ENCODE results near the gene ANGPTL7. TPM values are rescaled to one million over a fixed set of nuclear protein-coding genes. Genes with fewer than 3 reads are reported as not detected.
A peak's percentile ranks its signal among the peaks of the same experiment; 100 is the strongest.

ANGPTL7 gene, protein sequence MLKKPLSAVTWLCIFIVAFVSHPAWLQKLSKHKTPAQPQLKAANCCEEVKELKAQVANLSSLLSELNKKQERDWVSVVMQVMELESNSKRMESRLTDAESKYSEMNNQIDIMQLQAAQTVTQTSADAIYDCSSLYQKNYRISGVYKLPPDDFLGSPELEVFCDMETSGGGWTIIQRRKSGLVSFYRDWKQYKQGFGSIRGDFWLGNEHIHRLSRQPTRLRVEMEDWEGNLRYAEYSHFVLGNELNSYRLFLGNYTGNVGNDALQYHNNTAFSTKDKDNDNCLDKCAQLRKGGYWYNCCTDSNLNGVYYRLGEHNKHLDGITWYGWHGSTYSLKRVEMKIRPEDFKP
- 159 TPM for total RNA-seq

DNA sequence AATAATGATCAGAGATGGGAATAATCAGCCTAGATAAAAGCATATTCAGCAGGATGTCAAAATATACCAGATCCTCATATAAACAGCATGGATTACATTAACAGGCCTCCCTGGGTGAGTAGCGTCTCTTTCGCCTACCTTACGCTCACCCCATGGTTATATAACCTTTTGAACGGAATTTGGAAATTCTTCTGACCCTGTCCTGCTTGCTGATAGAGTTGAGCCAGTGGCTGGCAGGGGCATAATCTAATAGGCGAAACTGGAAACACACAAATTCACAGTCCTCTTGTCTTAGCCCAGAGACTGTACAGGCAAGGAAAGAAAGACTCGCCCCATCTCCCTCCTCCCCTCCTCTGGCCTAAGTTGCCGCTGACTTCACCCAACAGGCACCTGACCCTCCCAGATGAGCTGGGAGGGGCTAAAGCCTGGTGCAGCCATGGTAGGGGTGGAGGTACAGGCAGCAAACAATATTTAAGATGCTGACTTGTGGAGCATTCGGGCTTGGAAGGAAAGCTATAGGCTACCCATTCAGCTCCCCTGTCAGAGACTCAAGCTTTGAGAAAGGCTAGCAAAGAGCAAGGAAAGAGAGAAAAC is at the start of gene ANGPTL7:
Gene ANGPTL7, plus strand, starts transcription at position 498 of the 594 bp plus-strand sequence. CDS start 225 bp downstream, outside the sequence.
- DNase-seq (ENCODE audit: low spot score) = no peak
- intact Hi-C loops (cut with DNase I) = no loop called here
- ATAC-seq = peak; percentile 92

GRCh38 chr1:11142618-11143391 is 46.4 kb upstream of the ANGPTL7 start:
- intact Hi-C loops (cut with DNase I) = no loop called here
- DNase-seq (ENCODE audit: low spot score) = no peak
- ATAC-seq = peak; percentile 79

GRCh38 chr1:11143401-11143800 is 45.8 kb upstream of the ANGPTL7 start:
- intact Hi-C loops (cut with DNase I) = no loop called here
- peak; percentile 70 for ATAC-seq
- DNase-seq (ENCODE audit: low spot score) = no peak

- ATAC-seq = no peak
- intact Hi-C loops (cut with DNase I) = no loop called here
- DNase-seq (ENCODE audit: low spot score) = no peak
Observed at GRCh38 chr1:11143907-11144306, 45.2 kb upstream of the ANGPTL7 start.

DNA sequence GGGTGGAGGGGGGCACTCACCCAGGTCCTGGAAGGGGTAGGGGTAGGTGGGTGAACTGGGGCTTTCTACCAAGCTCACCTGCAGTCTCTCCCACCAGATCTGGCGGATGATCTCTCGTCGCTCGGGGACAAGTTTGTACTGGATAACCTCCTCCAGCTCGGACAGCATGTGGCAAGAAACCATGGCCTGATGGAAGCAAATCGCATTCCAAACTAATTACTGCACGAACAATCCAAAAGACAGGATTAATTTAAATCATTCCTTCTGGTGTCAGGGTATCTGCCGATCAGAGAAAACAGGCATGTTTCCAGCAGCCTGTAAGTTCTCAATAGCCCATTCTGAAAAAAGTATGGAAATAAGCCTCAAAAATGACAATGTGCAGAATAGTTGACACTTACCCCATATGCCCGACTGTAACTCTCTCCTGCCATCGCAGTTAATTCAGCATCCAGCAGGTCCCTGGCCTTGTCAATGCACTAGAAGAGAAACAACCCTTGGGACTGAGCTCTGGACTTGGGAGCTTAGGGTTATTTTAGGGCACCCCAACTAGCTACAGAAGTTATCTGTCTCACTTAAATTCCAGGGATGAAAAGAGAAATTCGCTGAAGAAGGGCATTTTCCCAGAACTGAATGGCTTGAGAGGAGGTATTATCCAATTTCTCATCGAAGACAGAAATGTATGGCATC is 44.4 kb upstream of the ANGPTL7 start:
- intact Hi-C loops (cut with DNase I) = no loop called here
- ATAC-seq (peak; percentile 16), DNase-seq (ENCODE audit: low spot score) (no peak)

DNA sequence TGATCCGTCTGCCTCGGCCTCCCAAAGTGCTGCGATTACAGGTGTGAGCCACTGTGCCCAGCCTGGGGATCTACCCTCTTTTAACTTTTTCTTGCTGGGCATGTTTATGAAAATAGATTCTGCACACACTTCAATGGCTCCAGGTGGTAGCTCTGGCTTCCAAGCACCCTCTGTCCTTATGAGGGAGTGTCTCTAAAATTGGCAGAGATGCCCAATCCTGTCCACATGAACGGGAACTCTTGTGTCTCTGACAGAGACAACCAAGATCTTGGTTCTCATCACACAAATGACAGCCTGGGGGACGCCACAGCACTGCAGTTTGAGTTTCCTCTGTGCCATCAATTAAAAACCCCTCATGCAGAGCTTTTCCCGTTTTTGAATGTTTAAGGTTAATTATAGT is 43.4 kb upstream of the ANGPTL7 start:
- DNase-seq (ENCODE audit: low spot score) = no peak
- intact Hi-C loops (cut with DNase I) = no loop called here
- ATAC-seq = no peak

- ATAC-seq (no peak), DNase-seq (ENCODE audit: low spot score) (no peak)
- intact Hi-C loops (cut with DNase I) = no loop called here
Observed at GRCh38 chr1:11147197-11147770, 41.9 kb upstream of the ANGPTL7 start.

DNA sequence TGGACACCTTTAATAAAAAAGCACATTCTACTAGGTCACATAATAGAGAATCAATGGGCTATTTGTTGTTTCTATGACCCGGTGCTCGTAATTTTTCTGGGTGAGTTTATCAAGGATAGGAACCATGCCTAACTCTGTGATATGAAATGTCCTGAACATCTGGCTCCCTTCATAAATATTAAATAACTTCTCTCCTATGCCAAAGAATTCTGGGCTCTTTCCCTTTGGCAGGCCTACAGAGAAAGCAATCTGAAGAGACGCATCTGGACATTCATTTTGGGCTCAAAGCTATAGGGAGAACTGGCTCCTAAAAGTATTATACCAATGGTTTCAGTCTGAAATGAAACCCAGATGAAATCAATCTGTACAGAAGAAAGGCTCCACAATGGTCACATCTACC is 38.8 kb upstream of the ANGPTL7 start:
- no peak for ATAC-seq
- intact Hi-C loops (cut with DNase I) = no loop called here

DNA sequence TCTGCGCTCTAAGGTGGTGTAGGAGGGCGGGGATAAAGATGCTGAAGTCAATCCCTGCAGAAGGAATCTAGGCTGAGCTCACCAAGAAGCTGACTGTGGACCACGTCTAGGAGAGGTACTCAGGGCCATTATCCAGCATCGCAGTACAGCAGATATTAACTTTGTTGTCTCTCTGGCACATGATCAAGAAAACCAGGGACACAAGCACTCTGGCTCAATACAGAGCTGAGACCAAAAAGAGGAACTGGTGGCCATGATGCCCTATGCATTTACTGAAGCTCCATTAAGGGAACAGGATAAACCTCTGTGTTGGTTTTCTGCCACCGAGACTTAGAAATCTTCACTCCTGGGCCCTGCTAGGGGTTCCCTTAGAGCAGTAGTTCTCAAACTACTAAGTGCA is 38.0 kb upstream of the ANGPTL7 start:
- DNase-seq (ENCODE audit: low spot score) (peak; percentile 50), ATAC-seq (peak; percentile 45)
- intact Hi-C loops (cut with DNase I) = no loop called here

More for the DNA sequence above, 38.8 kb upstream of the ANGPTL7 start:
- DNase-seq (ENCODE audit: low spot score) = no peak

- peak; percentile 96 for ATAC-seq
- intact Hi-C loops (cut with DNase I) = no loop called here
- DNase-seq (ENCODE audit: low spot score) = peak; percentile 60
Observed at GRCh38 chr1:11151826-11152612, 37.1 kb upstream of the ANGPTL7 start.

- ATAC-seq (no peak), DNase-seq (ENCODE audit: low spot score) (no peak)
- intact Hi-C loops (cut with DNase I) = no loop called here
Observed at GRCh38 chr1:11152755-11153154, 36.4 kb upstream of the ANGPTL7 start.

DNA sequence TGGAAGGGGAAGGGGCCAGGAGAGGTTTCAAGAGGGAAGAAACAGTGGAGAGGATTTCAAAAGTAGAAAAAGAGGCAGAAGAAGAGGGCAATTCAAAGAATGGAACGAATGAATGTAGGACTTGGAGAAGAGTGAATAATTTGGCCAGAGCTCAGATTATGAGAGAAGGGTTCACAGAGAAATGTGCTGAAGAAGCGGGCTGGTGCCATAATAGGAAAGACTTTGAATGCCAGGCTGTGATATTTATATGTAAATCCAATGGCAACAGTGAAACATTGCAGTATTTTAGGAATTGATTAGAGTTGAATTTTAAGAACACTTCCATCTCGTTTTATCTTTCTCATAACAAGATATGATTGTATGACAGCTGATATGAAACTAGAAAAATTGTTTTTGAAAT is 36.0 kb upstream of the ANGPTL7 start:
- intact Hi-C loops (cut with DNase I) = no loop called here
- ATAC-seq (no peak), DNase-seq (ENCODE audit: low spot score) (no peak)

DNA sequence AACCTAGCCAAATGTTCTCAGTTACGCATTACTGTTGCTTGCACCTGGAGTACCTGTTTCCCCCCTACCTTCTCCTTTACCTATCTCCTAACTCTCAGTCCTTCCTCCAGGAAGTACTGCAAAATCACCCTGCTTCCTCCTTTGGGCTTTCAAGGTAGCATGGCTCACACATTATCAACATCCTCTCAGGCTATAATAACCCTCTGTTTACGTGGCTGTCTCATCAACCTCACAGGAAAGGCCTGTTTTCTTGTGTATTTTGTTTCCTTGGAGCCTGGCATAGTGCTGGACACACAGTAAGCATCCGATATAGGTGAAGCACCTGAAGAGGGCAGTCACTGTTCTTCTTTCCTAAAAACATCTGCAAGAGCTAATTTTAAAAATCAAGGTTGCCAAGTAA is 32.7 kb upstream of the ANGPTL7 start:
- intact Hi-C loops (cut with DNase I) = no loop called here
- ATAC-seq (no peak), DNase-seq (ENCODE audit: low spot score) (no peak)

DNA sequence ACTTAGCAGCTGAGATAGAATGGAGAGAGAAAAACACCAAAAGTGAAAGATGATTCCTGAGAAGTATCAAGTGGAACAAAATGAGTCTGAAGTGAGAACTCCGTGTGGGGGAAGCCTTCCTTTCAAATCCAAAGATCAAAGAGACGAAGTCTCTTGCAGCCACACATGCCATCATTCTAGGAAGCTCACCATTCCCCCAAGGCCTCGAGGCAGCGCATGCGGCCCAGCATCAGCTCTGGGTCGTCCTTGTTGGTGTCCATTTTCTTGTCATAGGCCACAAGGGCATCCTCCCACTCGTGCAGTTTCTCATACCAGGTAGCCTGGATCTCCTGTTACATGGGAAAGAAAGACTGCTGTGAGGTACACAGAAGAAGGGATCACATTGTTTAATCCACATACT is 32.2 kb upstream of the ANGPTL7 start:
- DNase-seq (ENCODE audit: low spot score) (no peak), ATAC-seq (no peak)
- intact Hi-C loops (cut with DNase I) = no loop called here

- ATAC-seq = peak; percentile 33
- intact Hi-C loops (cut with DNase I) = no loop called here
- DNase-seq (ENCODE audit: low spot score) = peak; percentile 47
Observed at GRCh38 chr1:11157394-11157793, 31.8 kb upstream of the ANGPTL7 start.

DNA sequence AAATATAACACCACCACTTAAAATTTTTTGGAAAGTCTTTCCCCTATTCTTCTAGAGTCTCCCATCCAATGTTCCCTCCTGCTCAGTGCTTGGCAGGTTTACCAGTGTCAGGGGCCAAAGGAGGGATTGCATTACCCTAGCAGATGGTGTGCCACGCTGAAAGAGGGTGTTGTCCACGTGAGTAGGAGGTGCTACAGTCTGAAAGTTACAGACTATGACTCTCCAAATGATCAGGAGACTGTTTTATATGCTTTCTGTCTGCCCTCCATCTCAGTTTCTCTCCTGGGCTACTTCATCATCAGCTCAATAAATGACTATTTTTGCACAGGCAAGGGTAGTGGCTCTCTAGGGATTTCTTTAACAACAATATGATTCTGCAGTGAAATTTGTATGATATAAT is 31.3 kb upstream of the ANGPTL7 start:
- intact Hi-C loops (cut with DNase I) = no loop called here
- ATAC-seq (peak; percentile 96), DNase-seq (ENCODE audit: low spot score) (peak; percentile 70)

- ATAC-seq = peak; percentile 5
- intact Hi-C loops (cut with DNase I) = no loop called here
- DNase-seq (ENCODE audit: low spot score) = peak; percentile 12
Observed at GRCh38 chr1:11158291-11158690, 30.9 kb upstream of the ANGPTL7 start.

DNA sequence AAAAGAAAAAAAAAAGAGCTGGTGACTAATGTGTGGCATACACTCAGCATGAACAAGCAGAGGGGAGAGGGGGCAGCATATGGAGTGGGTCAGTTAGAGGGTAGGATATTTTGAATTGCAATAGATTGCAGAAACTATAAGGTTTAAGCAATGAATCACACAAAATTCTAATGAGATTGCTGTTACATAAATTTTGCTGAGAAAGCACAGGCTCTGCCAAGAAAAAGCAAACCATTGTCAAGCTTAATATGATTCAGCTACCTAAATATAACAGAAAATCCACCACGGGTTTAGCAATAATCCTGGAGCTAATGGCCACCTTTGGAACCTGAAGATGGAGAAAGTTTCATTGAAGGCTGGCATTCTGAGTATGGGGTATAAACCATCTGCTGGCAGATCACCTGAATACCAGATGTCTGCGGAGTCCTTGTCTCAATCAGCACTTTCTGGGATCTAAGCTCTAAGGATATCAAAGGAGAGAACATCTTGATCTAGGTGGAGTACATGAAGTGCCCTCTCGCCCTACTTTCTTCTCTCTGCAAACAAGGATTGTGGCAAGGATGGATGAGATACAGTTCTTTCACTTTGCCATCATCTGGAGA is 30.3 kb upstream of the ANGPTL7 start:
- ATAC-seq (peak; percentile 48), DNase-seq (ENCODE audit: low spot score) (peak; percentile 22)
- intact Hi-C loops (cut with DNase I) = no loop called here
